ENCODE measurements around the gene TSTD1. TPM values are rescaled to one million over a fixed set of nuclear protein-coding genes. Genes with fewer than 3 reads are reported as not detected.

TSTD1 gene
- total RNA-seq, 1 donor from 2014 or later = 9.5 TPM

DNA sequence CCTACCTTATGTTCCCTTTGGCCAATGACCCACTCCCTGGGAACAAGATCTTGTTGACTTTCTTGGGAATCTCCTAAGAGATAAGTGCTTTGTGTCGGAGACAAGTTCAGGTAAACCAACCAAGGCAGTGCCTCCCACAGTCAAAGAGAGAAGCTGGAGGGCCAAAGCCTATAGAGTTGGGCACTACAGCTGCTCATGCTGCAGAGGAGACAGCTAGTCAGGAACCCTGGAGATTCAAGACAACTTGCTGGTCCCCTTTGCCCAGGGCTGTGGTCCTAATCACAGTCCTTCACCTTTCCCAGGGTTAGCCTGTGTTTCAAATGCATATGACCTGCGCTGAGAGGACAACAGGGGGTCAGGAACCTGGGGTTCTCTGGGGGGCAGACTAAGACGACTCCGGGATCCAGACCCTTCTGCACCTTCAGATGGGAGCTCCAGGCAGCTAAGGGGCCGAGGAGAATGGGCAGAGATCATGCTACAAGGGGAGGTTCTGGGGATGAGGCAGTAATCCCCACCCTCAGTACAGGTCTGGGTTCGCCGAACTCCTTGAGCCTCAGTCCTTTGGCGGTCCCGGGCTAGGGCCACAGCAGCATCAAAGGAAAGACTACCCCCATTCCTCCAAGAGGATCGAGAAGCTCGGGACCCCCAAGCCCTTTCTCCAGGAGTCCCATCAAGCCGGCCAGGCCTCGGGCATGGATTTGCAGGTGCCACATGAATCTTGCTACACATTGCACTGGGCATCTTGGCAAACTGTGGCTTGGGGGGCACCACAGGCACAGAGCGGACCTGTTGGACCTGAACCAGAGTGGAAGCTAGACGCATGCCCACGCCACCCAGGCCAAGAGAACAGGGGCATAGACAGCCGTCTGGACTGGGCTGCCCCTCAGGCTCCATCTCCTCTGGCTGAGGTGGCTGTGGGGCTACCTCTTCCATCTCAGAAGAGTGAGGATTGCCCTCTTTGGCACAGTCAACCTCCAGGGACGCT, 9.0 kb upstream of the TSTD1 start:
- Histone ChIP-seq H3K27ac (ENCODE audit: low read depth, low read length) (no peak overlapping the region), H3K4me2 (ENCODE audit: low read length) (no peak overlapping the region), H3K9ac (ENCODE audit: low read length) (no peak overlapping the region), H3K27me3 (ENCODE audit: insufficient read depth, low read length) (no peaks in the 10 kb centered on the region), H3K79me2 (ENCODE audit: insufficient read depth, low read length) (peaks cover 24% of the 10 kb centered on the region), H3K9me3 (ENCODE audit: insufficient read depth, low read depth, low read length) (peaks cover 6% of the 10 kb centered on the region), H3K4me3 (ENCODE audit: insufficient read depth, low read depth, low read length) (no peak overlapping the region), H4K20me1 (ENCODE audit: insufficient read depth, low read length) (peaks cover 9% of the 10 kb centered on the region), H3K4me1 (ENCODE audit: insufficient read depth, low read length) (peaks cover 12% of the 10 kb centered on the region), H3K36me3 (ENCODE audit: insufficient read depth, low read length) (no peaks in the 10 kb centered on the region), H2AFZ (ENCODE audit: low read depth, low read length) (no peak overlapping the region)
- TF ChIP-seq EZH2 (IDR thresholded peaks at IDR 0.05; ENCODE audit: insufficient read depth, low read length) = no peak
- peaks cover 14% of the 10 kb centered on the region for H3K4me1 Mint-ChIP-seq (ENCODE audit: low read depth, unreplicated experiment)
- no peak overlapping the region for H3K27ac Mint-ChIP-seq (ENCODE audit: unreplicated experiment)
- H3K4me3 Mint-ChIP-seq (ENCODE audit: unreplicated experiment) = no peak overlapping the region
- peaks cover 26% of the 10 kb centered on the region for H3K9me3 Mint-ChIP-seq (ENCODE audit: unreplicated experiment)
- FAIRE-seq = no peak
- DNase-seq (ENCODE audit: low read depth) = no peak
- H3K27me3 Mint-ChIP-seq (ENCODE audit: low read depth, unreplicated experiment) = no peaks in the 10 kb centered on the region
- peaks cover 11% of the 10 kb centered on the region for H3K36me3 Mint-ChIP-seq (ENCODE audit: low read depth, unreplicated experiment)

DNA sequence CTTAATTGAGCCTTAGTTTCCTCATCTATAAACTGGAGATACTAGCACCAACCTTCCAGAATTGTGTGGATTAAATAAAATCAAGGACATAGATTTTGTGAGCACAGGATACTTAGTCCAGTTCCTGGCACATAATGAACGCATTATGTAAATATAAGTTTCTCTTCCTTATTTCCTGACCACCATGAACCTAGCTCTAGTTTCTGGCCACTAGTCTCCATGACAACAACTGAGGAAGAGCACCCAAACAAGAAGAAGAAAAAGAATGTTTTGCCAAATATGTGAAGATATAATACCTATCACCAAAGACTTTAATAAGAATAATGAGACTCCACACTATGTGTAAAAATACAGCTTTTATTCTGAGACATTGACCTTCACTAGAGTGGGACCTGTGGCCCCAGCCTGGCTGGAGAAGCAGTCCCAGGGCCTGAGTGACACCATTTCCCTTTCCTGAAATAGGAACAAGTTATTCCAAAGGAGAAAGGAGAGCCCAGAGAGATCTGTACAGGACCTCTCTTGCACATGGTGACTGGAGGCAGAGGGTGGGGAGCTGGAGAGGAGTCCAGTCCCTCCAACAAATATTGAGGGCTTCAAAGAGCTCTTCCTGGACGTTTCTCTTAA, 8.0 kb upstream of the TSTD1 start:
- TF ChIP-seq EZH2 (IDR thresholded peaks at IDR 0.05; ENCODE audit: insufficient read depth, low read length) = no peak
- TF ChIP-seq, protein P1, sequence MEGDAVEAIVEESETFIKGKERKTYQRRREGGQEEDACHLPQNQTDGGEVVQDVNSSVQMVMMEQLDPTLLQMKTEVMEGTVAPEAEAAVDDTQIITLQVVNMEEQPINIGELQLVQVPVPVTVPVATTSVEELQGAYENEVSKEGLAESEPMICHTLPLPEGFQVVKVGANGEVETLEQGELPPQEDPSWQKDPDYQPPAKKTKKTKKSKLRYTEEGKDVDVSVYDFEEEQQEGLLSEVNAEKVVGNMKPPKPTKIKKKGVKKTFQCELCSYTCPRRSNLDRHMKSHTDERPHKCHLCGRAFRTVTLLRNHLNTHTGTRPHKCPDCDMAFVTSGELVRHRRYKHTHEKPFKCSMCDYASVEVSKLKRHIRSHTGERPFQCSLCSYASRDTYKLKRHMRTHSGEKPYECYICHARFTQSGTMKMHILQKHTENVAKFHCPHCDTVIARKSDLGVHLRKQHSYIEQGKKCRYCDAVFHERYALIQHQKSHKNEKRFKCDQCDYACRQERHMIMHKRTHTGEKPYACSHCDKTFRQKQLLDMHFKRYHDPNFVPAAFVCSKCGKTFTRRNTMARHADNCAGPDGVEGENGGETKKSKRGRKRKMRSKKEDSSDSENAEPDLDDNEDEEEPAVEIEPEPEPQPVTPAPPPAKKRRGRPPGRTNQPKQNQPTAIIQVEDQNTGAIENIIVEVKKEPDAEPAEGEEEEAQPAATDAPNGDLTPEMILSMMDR (IDR thresholded peaks at IDR 0.05; ENCODE audit: insufficient read depth, low read depth, low read length) = no peak
- H3K9me3 ChIP-seq (ENCODE audit: insufficient read depth, low read depth, low read length) = peaks cover 6% of the 10 kb centered on the region
- peaks cover 14% of the 10 kb centered on the region for H4K20me1 ChIP-seq (ENCODE audit: insufficient read depth, low read length)
- FAIRE-seq (no peak), DNase-seq (ENCODE audit: low read depth) (no peak)
- peaks cover 27% of the 10 kb centered on the region for H3K79me2 ChIP-seq (ENCODE audit: insufficient read depth, low read length)
- peaks cover 14% of the 10 kb centered on the region for H3K4me1 Mint-ChIP-seq (ENCODE audit: low read depth, unreplicated experiment)
- peak overlapping the region; percentile 98 for H3K4me3 Mint-ChIP-seq (ENCODE audit: unreplicated experiment)
- peak overlapping the region; percentile 85 for H3K4me3 ChIP-seq (ENCODE audit: insufficient read depth, low read depth, low read length)
- H3K27ac Mint-ChIP-seq (ENCODE audit: unreplicated experiment) = peak overlapping the region; percentile 100
- peaks cover 11% of the 10 kb centered on the region for H3K36me3 Mint-ChIP-seq (ENCODE audit: low read depth, unreplicated experiment)
- peak overlapping the region; percentile 92 for H3K9ac ChIP-seq (ENCODE audit: low read length)
- peaks cover 23% of the 10 kb centered on the region for H3K9me3 Mint-ChIP-seq (ENCODE audit: unreplicated experiment)
- no peak overlapping the region for H2AFZ ChIP-seq (ENCODE audit: low read depth, low read length)
- H3K4me1 ChIP-seq (ENCODE audit: insufficient read depth, low read length) = peaks cover 12% of the 10 kb centered on the region
- peak overlapping the region; percentile 98 for H3K4me2 ChIP-seq (ENCODE audit: low read length)
- no peaks in the 10 kb centered on the region for H3K36me3 ChIP-seq (ENCODE audit: insufficient read depth, low read length)
- no peaks in the 10 kb centered on the region for H3K27me3 Mint-ChIP-seq (ENCODE audit: low read depth, unreplicated experiment)
- H3K27me3 ChIP-seq (ENCODE audit: insufficient read depth, low read length) = no peaks in the 10 kb centered on the region
- H3K27ac ChIP-seq (ENCODE audit: low read depth, low read length) = peak overlapping the region; percentile 97

DNA sequence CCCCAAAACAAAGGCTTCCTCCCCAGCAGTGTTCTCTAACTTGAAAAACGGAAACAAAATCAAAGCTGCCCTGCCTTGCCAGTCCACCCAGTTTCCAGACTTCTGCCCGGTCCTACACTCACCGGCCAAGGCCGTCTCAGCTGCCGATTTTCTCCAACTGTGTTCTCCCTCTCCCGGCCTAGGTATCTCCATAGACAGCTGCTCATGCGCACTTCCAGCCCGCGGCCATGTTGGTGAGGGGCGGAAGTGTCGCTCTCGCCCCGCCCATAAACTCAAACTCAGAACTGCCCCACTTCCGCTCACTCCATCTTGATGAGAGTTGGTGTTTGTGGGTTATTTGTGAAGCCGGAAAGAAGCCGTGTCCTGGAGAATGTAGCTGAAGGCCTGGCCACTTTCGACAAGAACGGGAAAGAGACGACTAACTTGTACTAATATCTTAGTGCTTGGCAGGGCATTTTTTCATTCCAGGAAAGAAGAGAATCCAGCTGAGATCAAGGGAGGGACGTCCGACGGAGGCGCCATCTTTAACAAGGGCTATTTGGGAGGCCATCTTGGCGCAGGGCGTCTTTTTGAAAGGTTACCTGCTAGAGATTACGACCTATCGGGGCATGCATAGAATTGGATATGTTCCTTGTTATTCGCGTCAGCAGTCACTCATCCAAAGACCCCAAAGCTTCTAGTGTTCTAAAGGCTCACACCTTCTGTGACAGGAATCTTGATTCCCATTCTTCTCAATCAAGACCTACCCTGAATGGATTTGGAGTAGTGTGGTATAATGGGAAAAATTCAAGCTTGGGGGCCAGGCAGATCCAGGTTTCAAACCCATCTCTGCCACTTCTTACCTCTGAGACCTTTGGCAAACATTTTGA, 7.2 kb upstream of the TSTD1 start, which contains the start of gene USF1:
Gene USF1, minus strand, starts transcription at position 242 of the 869 bp plus-strand sequence. CDS start 2,702 bp downstream, outside the sequence.
- no peaks in the 10 kb centered on the region for H3K27me3 ChIP-seq (ENCODE audit: insufficient read depth, low read length)
- no peak for TF ChIP-seq EZH2 (IDR thresholded peaks at IDR 0.05; ENCODE audit: insufficient read depth, low read length)
- TF ChIP-seq, protein P1 (IDR thresholded peaks at IDR 0.05; ENCODE audit: insufficient read depth, low read depth, low read length) = no peak
- Mint-ChIP-seq H3K4me1 (ENCODE audit: low read depth, unreplicated experiment) (peaks cover 17% of the 10 kb centered on the region), H3K4me3 (ENCODE audit: unreplicated experiment) (peak within 1 kb of the TSS; percentile 98), H3K36me3 (ENCODE audit: low read depth, unreplicated experiment) (peaks cover 17% of the 10 kb centered on the region), H3K27me3 (ENCODE audit: low read depth, unreplicated experiment) (no peaks in the 10 kb centered on the region), H3K9me3 (ENCODE audit: unreplicated experiment) (peaks cover 23% of the 10 kb centered on the region), H3K27ac (ENCODE audit: unreplicated experiment) (peak within 1 kb of the TSS; percentile 100)
- H2AFZ ChIP-seq (ENCODE audit: low read depth, low read length) = peak within 1 kb of the TSS; percentile 97
- H3K4me2 ChIP-seq (ENCODE audit: low read length) = peak within 1 kb of the TSS; percentile 98
- DNase-seq (ENCODE audit: low read depth) (peak; percentile 89), FAIRE-seq (peak; percentile 85)
- peak within 1 kb of the TSS; percentile 97 for H3K27ac ChIP-seq (ENCODE audit: low read depth, low read length)
- H3K4me1 ChIP-seq (ENCODE audit: insufficient read depth, low read length) = peaks cover 12% of the 10 kb centered on the region
- H3K79me2 ChIP-seq (ENCODE audit: insufficient read depth, low read length) = peaks cover 27% of the 10 kb centered on the region
- H3K9me3 ChIP-seq (ENCODE audit: insufficient read depth, low read depth, low read length) = peaks cover 6% of the 10 kb centered on the region
- H3K36me3 ChIP-seq (ENCODE audit: insufficient read depth, low read length) = peaks cover 4% of the 10 kb centered on the region
- peak within 1 kb of the TSS; percentile 85 for H3K4me3 ChIP-seq (ENCODE audit: insufficient read depth, low read depth, low read length)
- peak within 1 kb of the TSS; percentile 92 for H3K9ac ChIP-seq (ENCODE audit: low read length)
- peaks cover 15% of the 10 kb centered on the region for H4K20me1 ChIP-seq (ENCODE audit: insufficient read depth, low read length)
